Endodermal cell (in vitro differentiated cells): Measurements from ENCODE around the gene PDHB. TPM values are rescaled to one million over a fixed set of nuclear protein-coding genes. Genes with fewer than 3 reads are reported as not detected.

Experiments
- DNase-seq: peaks from one replicate; pipeline ENCODE4 v3.0.0-alpha.2; 2017
- H3K27ac ChIP-seq: 2 replicates; pipeline ENCODE4 v1.5.1; 2013; ENCODE audit warnings: mild to moderate bottlenecking, low read depth, low read length, moderate library complexity
- H3K27me3 ChIP-seq: 2 replicates; pipeline ENCODE4 v1.6.1; 2013; ENCODE audit warnings: mild to moderate bottlenecking, low read length, moderate library complexity; ENCODE audit not compliant: insufficient read depth, control insufficient read depth, poor library complexity, severe bottlenecking
- H3K36me3 ChIP-seq: 2 replicates; pipeline ENCODE4 v1.7.0; 2013; ENCODE audit warnings: mild to moderate bottlenecking, low read length, moderate library complexity; ENCODE audit not compliant: control insufficient read depth, insufficient read depth
- H3K4me1 ChIP-seq: one replicate; pipeline ENCODE4 v1.7.0; 2013; ENCODE audit warnings: low read length; ENCODE audit not compliant: control insufficient read depth, insufficient read depth
- H3K4me3 ChIP-seq: 2 replicates; pipeline ENCODE4 v1.5.1; 2013; ENCODE audit warnings: mild to moderate bottlenecking, low read length, moderate library complexity
- H3K9ac ChIP-seq: 2 replicates; pipeline ENCODE4 v1.6.1; 2013; ENCODE audit warnings: mild to moderate bottlenecking, low read length, moderate library complexity; ENCODE audit not compliant: poor library complexity, severe bottlenecking; ENCODE audit errors: extremely low read depth
- H3K9me3 ChIP-seq: 2 replicates; pipeline ENCODE4 v1.6.1; 2013; ENCODE audit warnings: mild to moderate bottlenecking, low read length, moderate library complexity; ENCODE audit not compliant: control insufficient read depth
- H3K27ac Mint-ChIP-seq: 2 replicates; pipeline ENCODE4 v1.8.0; 2020; ENCODE audit warnings: mixed read lengths
- H3K27me3 Mint-ChIP-seq: 2 replicates; pipeline ENCODE4 v1.8.0; 2021; ENCODE audit warnings: mild to moderate bottlenecking, mixed read lengths; ENCODE audit not compliant: insufficient read depth
- H3K36me3 Mint-ChIP-seq: 2 replicates; pipeline ENCODE4 v1.8.0; 2020; ENCODE audit warnings: low read depth, mixed read lengths
- H3K4me1 Mint-ChIP-seq: 2 replicates; pipeline ENCODE4 v1.8.0; 2020; ENCODE audit warnings: mixed read lengths
- H3K4me3 Mint-ChIP-seq: 2 replicates; pipeline ENCODE4 v1.8.0; 2020; ENCODE audit warnings: mild to moderate bottlenecking, moderate library complexity, mixed read lengths
- H3K9me3 Mint-ChIP-seq: 2 replicates; pipeline ENCODE4 v1.8.0; 2020; ENCODE audit warnings: mild to moderate bottlenecking, mixed read lengths
- CTCF ChIP-seq: fragments of 200-600 bp; sonication (generic); conservative IDR thresholded peaks from 2 replicates; pipeline ENCODE4 v1.5.0; 2021; ENCODE audit warnings: antibody characterized with exemption, mild to moderate bottlenecking
- whole genome bisulfite sequencing, 2 experiments: methylation state at CpG; one replicate each; pipeline versions ENCODE4 v1.1.5 to v1.1.7; 2013; ENCODE audit warnings: missing lambda C conversion rate in 2 of 2, mixed read lengths in 1 of 2; ENCODE audit not compliant: insufficient coverage in 1 of 2, insufficient read length in 1 of 2; 5-methylcytosine and 5-hydroxymethylcytosine counted together
- total RNA-seq, 2 donors: library from RNA; stranded (reverse); fragmentation: NEBNext Ultra II Directional in 1 of 2; extraction: Animal tissue kit (Norgen Biotek cat#: 25700) in 1 of 2; gene quantifications; 2 replicates in 1 of 2; 3 replicates in 1 of 2; pipeline ENCODE4 v1.2.1, GENCODE V29; 2021

PDHB gene
- total RNA-seq, 2 donors from 2014 or later, result 127 to 159 TPM

GRCh38 chr3:58464866-58465265 is 31.2 kb upstream of the PDHB start:
- Histone ChIP-seq H3K27me3 (no peaks in the 10 kb centered on the region), H3K9me3 (no peaks in the 10 kb centered on the region), H3K27ac (no peak overlapping the region), H3K9ac (no peak overlapping the region), H3K36me3 (no peaks in the 10 kb centered on the region), H3K4me3 (no peak overlapping the region), H3K4me1 (no peaks in the 10 kb centered on the region)
- Mint-ChIP-seq H3K4me3 (no peak overlapping the region), H3K9me3 (no peaks in the 10 kb centered on the region), H3K4me1 (peaks cover 22% of the 10 kb centered on the region), H3K27ac (no peak overlapping the region), H3K36me3 (no peaks in the 10 kb centered on the region), H3K27me3 (peaks cover 27% of the 10 kb centered on the region)
- WGBS, 2 experiments, result 83 to 92% methylated on average over 1 to 3 of the region's 3 CpGs
- DNase-seq, result no peak
- peak; percentile 30 for TF ChIP-seq CTCF

- H3K27me3 ChIP-seq, result no peaks in the 10 kb centered on the region
- no peak for TF ChIP-seq CTCF
- DNase-seq, result no peak
- no peaks in the 10 kb centered on the region for H3K4me1 ChIP-seq
- H3K27ac Mint-ChIP-seq, result no peak overlapping the region
- no peaks in the 10 kb centered on the region for H3K36me3 Mint-ChIP-seq
- H3K27me3 Mint-ChIP-seq, result peaks cover 17% of the 10 kb centered on the region
- H3K4me3 Mint-ChIP-seq, result no peak overlapping the region
- no peak overlapping the region for H3K4me3 ChIP-seq
- 52 to 55% methylated on average over 4 to 5 of the region's 5 CpGs for WGBS, 2 experiments
- no peaks in the 10 kb centered on the region for H3K9me3 ChIP-seq
- H3K9me3 Mint-ChIP-seq, result no peaks in the 10 kb centered on the region
- peaks cover 21% of the 10 kb centered on the region for H3K4me1 Mint-ChIP-seq
- no peak overlapping the region for H3K9ac ChIP-seq
- H3K27ac ChIP-seq, result no peak overlapping the region
- H3K36me3 ChIP-seq, result no peaks in the 10 kb centered on the region
These were observed 30.3 kb upstream of the PDHB start for GRCh38 chr3:58463942-58464271.

- peak; percentile 96 for TF ChIP-seq CTCF
- H3K4me3 ChIP-seq, result no peak overlapping the region
- no peak overlapping the region for H3K4me3 Mint-ChIP-seq
- H3K27ac Mint-ChIP-seq, result peak overlapping the region; percentile 96
- H3K27me3 ChIP-seq, result no peaks in the 10 kb centered on the region
- H3K9ac ChIP-seq, result no peak overlapping the region
- no peaks in the 10 kb centered on the region for H3K4me1 ChIP-seq
- peaks cover 12% of the 10 kb centered on the region for H3K27me3 Mint-ChIP-seq
- no peaks in the 10 kb centered on the region for H3K36me3 Mint-ChIP-seq
- peak overlapping the region; percentile 32 for H3K27ac ChIP-seq
- H3K4me1 Mint-ChIP-seq, result peaks cover 21% of the 10 kb centered on the region
- H3K36me3 ChIP-seq, result no peaks in the 10 kb centered on the region
- no peaks in the 10 kb centered on the region for H3K9me3 ChIP-seq
- peak; percentile 94 for DNase-seq
- 21 to 47% methylated on average over 9 to 17 of the region's 18 CpGs for WGBS, 2 experiments
- no peaks in the 10 kb centered on the region for H3K9me3 Mint-ChIP-seq
These were observed 29.7 kb upstream of the PDHB start for GRCh38 chr3:58463181-58463941.
